HepG2 (cell line): Measurements from ENCODE around the gene SCEL. TPM values are rescaled to one million over a fixed set of nuclear protein-coding genes. Genes with fewer than 3 reads are reported as not detected.

ENCODE experiments used
- ATAC-seq: fragments of 200-7000 bp; cut with Tn5 transposase; 3 replicates; pipeline ENCODE4 v1.9.1; 2020; ENCODE audit warnings: mild to moderate bottlenecking, moderate library complexity
- BruUV-seq: library from RNA; stranded (reverse); fragments of 400-500 nt; replicated peaks from 2 replicates; lab custom pipeline; 2021; lab: Mats Ljungman, UMichigan
- CTCF ChIA-PET: fragments of 300-600 bp; formaldehyde crosslinking; extraction: SDS; loops from one replicate; lab custom pipeline; 2021; ENCODE audit warnings: low total read pairs, inconsistent platforms, low intra/inter-chr PET ratio; lab: Yijun Ruan, JAX
- POLR2A ChIA-PET: fragments of 350-600 bp; sonication (Branson Sonifier 250); formaldehyde crosslinking; loops from one replicate; lab custom pipeline; 2020; ENCODE audit warnings: antibody characterized with exemption, inconsistent platforms; lab: Yijun Ruan, JAX
- DNase-seq: peaks from one replicate; pipeline ENCODE4 v3.0.0-alpha.2; 2015; ENCODE audit warnings: low spot score
- FAIRE-seq: peaks from 3 replicates; lab custom pipeline; 2011; peaks lifted over from hg19 to GRCh38; lab: Jason Lieb, UNC
- H2AFZ ChIP-seq: one replicate; pipeline ENCODE4 v1.6.1; 2011; ENCODE audit warnings: low read length, inconsistent platforms
- H3K27ac ChIP-seq: fragments of 300-600 bp; 3 replicates; pipeline ENCODE4 v1.8.0; 2011; ENCODE audit warnings: mixed run types, mild to moderate bottlenecking, mixed read lengths, low read length, inconsistent platforms; ENCODE audit not compliant: insufficient read depth; ENCODE audit errors: extremely low read length
- H3K27me3 ChIP-seq, 2 experiments: fragments of 200-600 bp in 1 of 2; 2 replicates in 1 of 2; 3 replicates in 1 of 2; pipeline versions ENCODE4 v1.6.0 to v1.8.0; 2011; ENCODE audit warnings: low read length in 2 of 2, mild to moderate bottlenecking in 2 of 2, moderate library complexity in 2 of 2, inconsistent platforms in 1 of 2; ENCODE audit not compliant: insufficient read depth in 2 of 2, control insufficient read depth in 1 of 2
- H3K36me3 ChIP-seq, 2 experiments: fragments of 200-600 bp in 1 of 2; replicated peaks in 1 of 2; 2 replicates in 1 of 2; 3 replicates in 1 of 2; pipeline versions ENCODE4 v1.5.1 to v1.8.0; 2011; ENCODE audit warnings: low read length in 2 of 2, inconsistent platforms in 1 of 2; ENCODE audit not compliant: insufficient read depth in 2 of 2, control insufficient read depth in 1 of 2
- H3K4me1 ChIP-seq: 2 replicates; pipeline ENCODE4 v1.5.1; 2012; ENCODE audit warnings: low read length, inconsistent platforms; ENCODE audit not compliant: insufficient read depth
- H3K4me2 ChIP-seq: 2 replicates; pipeline ENCODE4 v1.6.0; 2011; ENCODE audit warnings: low read depth, low read length, inconsistent platforms
- H3K4me3 ChIP-seq, 3 experiments: fragments of 200-600 bp in 1 of 3; sonication (generic), shearing (Covaris generic) in 1 of 3; replicated peaks in 1 of 3; 2 replicates each; pipeline ENCODE4 v1.5.1; 2011 to 2016; ENCODE audit warnings: low read length in 3 of 3, inconsistent platforms in 2 of 3, low read depth in 2 of 3, mild to moderate bottlenecking in 2 of 3, control low read depth in 1 of 3, mixed read lengths in 1 of 3; ENCODE audit not compliant: insufficient read depth in 1 of 3
- H3K79me2 ChIP-seq: one replicate; pipeline ENCODE4 v1.6.1; 2011; ENCODE audit warnings: low read length, inconsistent platforms; ENCODE audit not compliant: insufficient read depth
- H3K9ac ChIP-seq: 2 replicates; pipeline ENCODE4 v1.6.0; 2011; ENCODE audit warnings: mild to moderate bottlenecking, low read depth, low read length, inconsistent platforms; ENCODE audit not compliant: insufficient read depth
- H3K9me3 ChIP-seq: 2 replicates; pipeline ENCODE4 v1.5.1; 2012; ENCODE audit warnings: mild to moderate bottlenecking, low read length
- H4K20me1 ChIP-seq: 2 replicates; pipeline ENCODE4 v1.6.0; 2011; ENCODE audit warnings: inconsistent platforms, mild to moderate bottlenecking, low read length, moderate library complexity; ENCODE audit not compliant: insufficient read depth
- ETV6 ChIP-seq: sonication (generic); formaldehyde crosslinking; conservative IDR thresholded peaks from 2 replicates; pipeline ENCODE4 v1.4.0; 2020; ENCODE audit warnings: missing genetic modification reagents
- HNRNPK ChIP-seq: fragments of 200-400 bp; formaldehyde crosslinking; IDR thresholded peaks from 2 replicates; pipeline ENCODE4 v1.6.1; 2018; ENCODE audit warnings: low read length, low read depth, moderate library complexity, mild to moderate bottlenecking; ENCODE audit not compliant: poor library complexity, severe bottlenecking
- IRF2 ChIP-seq: IDR thresholded peaks from 2 replicates; pipeline ENCODE4 v1.6.1; 2018; ENCODE audit warnings: missing genetic modification reagents, missing compliant biosample characterization
- KLF13 ChIP-seq: sonication (generic); formaldehyde crosslinking; IDR thresholded peaks from 2 replicates; pipeline ENCODE4 v1.4.0; 2020; ENCODE audit warnings: mild to moderate bottlenecking, missing genetic modification reagents
- MBNL3 ChIP-seq: fragments of 250-450 bp; sonication (Bioruptor Pico); conservative IDR thresholded peaks from 2 replicates; pipeline ENCODE4 v1.8.0; 2022; ENCODE audit warnings: mild to moderate bottlenecking, inconsistent platforms
- MEF2D ChIP-seq: sonication (generic); formaldehyde crosslinking; IDR thresholded peaks from 2 replicates; pipeline ENCODE4 v1.5.1; 2020; ENCODE audit warnings: mild to moderate bottlenecking, missing genetic modification reagents
- NR2C2 ChIP-seq: sonication (generic); formaldehyde crosslinking; IDR thresholded peaks from 2 replicates; pipeline ENCODE4 v1.4.0; 2020; ENCODE audit warnings: missing genetic modification reagents, mild to moderate bottlenecking, moderate library complexity, borderline replicate concordance
- TRAFD1 ChIP-seq: sonication (generic); formaldehyde crosslinking; IDR thresholded peaks from 2 replicates; pipeline ENCODE4 v1.5.1; 2020; ENCODE audit warnings: missing genetic modification reagents, mild to moderate bottlenecking, borderline replicate concordance
- ZNF12 ChIP-seq: sonication (generic); formaldehyde crosslinking; IDR thresholded peaks from 2 replicates; pipeline ENCODE4 v1.5.0; 2020; ENCODE audit warnings: missing genetic modification reagents
- ZNF124 ChIP-seq: sonication (generic); formaldehyde crosslinking; IDR thresholded peaks from 2 replicates; pipeline ENCODE4 v1.4.0; 2020; ENCODE audit warnings: missing genetic modification reagents
- ZNF224 ChIP-seq: sonication (generic); formaldehyde crosslinking; IDR thresholded peaks from 2 replicates; pipeline ENCODE4 v1.5.0; 2020; ENCODE audit warnings: mild to moderate bottlenecking, missing genetic modification reagents
- ZNF232 ChIP-seq: sonication (generic); formaldehyde crosslinking; IDR thresholded peaks from 2 replicates; pipeline ENCODE4 v1.4.0; 2020; ENCODE audit warnings: missing genetic modification reagents, borderline replicate concordance
- ZNF280B ChIP-seq: sonication (generic); formaldehyde crosslinking; IDR thresholded peaks from 2 replicates; pipeline ENCODE4 v1.5.0; 2020; ENCODE audit warnings: missing genetic modification reagents, mild to moderate bottlenecking, borderline replicate concordance
- ZNF747 ChIP-seq: sonication (generic); formaldehyde crosslinking; IDR thresholded peaks from 2 replicates; pipeline ENCODE4 v1.8.1; 2023; ENCODE audit warnings: missing genetic modification reagents, mild to moderate bottlenecking, borderline replicate concordance
- ZNF784 ChIP-seq: sonication (generic); formaldehyde crosslinking; IDR thresholded peaks from 2 replicates; pipeline ENCODE4 v1.5.1; 2020; ENCODE audit warnings: missing genetic modification reagents, mild to moderate bottlenecking, borderline replicate concordance
- ZNF839 ChIP-seq: sonication (generic); formaldehyde crosslinking; IDR thresholded peaks from 2 replicates; pipeline ENCODE4 v1.4.0; 2020; ENCODE audit warnings: missing genetic modification reagents, mild to moderate bottlenecking, borderline replicate concordance
- WGBS: methylation state at CpG from one replicate; pipeline ENCODE4 v1.1.6; 2017; ENCODE audit warnings: low lambda C conversion rate; 5-methylcytosine and 5-hydroxymethylcytosine counted together
- in situ Hi-C: cut with HindIII; loops from 2 replicates; pipeline ENCODE4 v1.10.0; 2017; ENCODE audit warnings: low pct_unique_long_range_greater_than_20kb; ENCODE audit not compliant: extremely low pct_ligation_motif_present
- intact Hi-C: fragments of 100-400 bp; cut with micrococcal nuclease; formaldehyde crosslinking; loops from one replicate; pipeline ENCODE4 v1.10.0; 2022; ENCODE audit not compliant: unreplicated experiment
- polyA plus RNA-seq, 8 experiments: library from polyadenylated mRNA; depleted of rRNA in 3 of 8; stranded (reverse) in 7 of 8; unstranded in 1 of 8; fragments of >200 nt; fragmentation: Illumina TruSeq in 4 of 8; extraction: Trizol in 4 of 8; gene quantifications; 2 replicates each; pipeline versions ENCODE4 v1.2.1 to v1.2.3, GENCODE V29; 2011 to 2016; ENCODE audit warnings: low read depth in 4 of 8, missing spikeins in 1 of 8, mixed read lengths in 1 of 8; ENCODE audit not compliant: insufficient read depth in 1 of 8
- total RNA-seq, 5 experiments: library from RNA; depleted of rRNA; stranded (reverse); fragments of >200 nt; fragmentation: Illumina TruSeq; extraction: Trizol; gene quantifications; 2 replicates each; pipeline ENCODE4 v1.2.3, GENCODE V29; 2016; ENCODE audit warnings: low read depth in 1 of 5

SCEL gene
- total and polyA plus RNA-seq, 2 of the 13 experiments (the other 11 are each of a cell fraction or from before 2014, with no cell fraction given), result not detected

- Histone ChIP-seq H3K27me3 (no peaks in the 10 kb centered on the region), H3K27ac (no peak overlapping the region), H3K4me1 (no peaks in the 10 kb centered on the region), H3K36me3 (no peaks in the 10 kb centered on the region), H3K4me3 (no peak overlapping the region), H2AFZ (no peak overlapping the region), H3K9me3 (no peaks in the 10 kb centered on the region), H3K79me2 (no peaks in the 10 kb centered on the region), H3K9ac (no peak overlapping the region), H4K20me1 (no peaks in the 10 kb centered on the region), H3K4me2 (no peak overlapping the region)
- FAIRE-seq, result no peak
- ChIA-PET POLR2A (no interaction called here), CTCF (no interaction called here)
- in situ Hi-C loops, result no loop called here
- no peak for ATAC-seq
- WGBS, result 41% methylated on average over 3 of the region's 3 CpGs
- TF ChIP-seq ZNF747 (CRISPR knock-in tag) (no peak), ZNF280B (CRISPR knock-in tag) (no peak), NR2C2 (CRISPR knock-in tag) (no peak), IRF2 (CRISPR knock-in tag) (no peak), MBNL3 (CRISPR knock-in tag) (no peak), ETV6 (no peak), ZNF224 (no peak), HNRNPK (no peak), TRAFD1 (CRISPR knock-in tag) (no peak), ZNF784 (CRISPR knock-in tag) (no peak), MEF2D (CRISPR knock-in tag) (no peak), ZNF124 (CRISPR knock-in tag) (no peak), ZNF12 (no peak), KLF13 (CRISPR knock-in tag) (no peak), ZNF839 (CRISPR knock-in tag) (no peak), ZNF232 (no peak)
- intact Hi-C loops, result no loop called here
- no TSS peak for BruUV-seq
- DNase-seq, result no peak
These were observed 11.4 kb upstream of the SCEL start for GRCh38 chr13:77523834-77524728.
